ENCODE data around the gene AK3.
"Not testable (repeated sequence)": the region's sequence is repeated elsewhere in the genome, so short reads cannot be mapped to it uniquely, and the experiment has no call there.

Gene AK3

DNA sequence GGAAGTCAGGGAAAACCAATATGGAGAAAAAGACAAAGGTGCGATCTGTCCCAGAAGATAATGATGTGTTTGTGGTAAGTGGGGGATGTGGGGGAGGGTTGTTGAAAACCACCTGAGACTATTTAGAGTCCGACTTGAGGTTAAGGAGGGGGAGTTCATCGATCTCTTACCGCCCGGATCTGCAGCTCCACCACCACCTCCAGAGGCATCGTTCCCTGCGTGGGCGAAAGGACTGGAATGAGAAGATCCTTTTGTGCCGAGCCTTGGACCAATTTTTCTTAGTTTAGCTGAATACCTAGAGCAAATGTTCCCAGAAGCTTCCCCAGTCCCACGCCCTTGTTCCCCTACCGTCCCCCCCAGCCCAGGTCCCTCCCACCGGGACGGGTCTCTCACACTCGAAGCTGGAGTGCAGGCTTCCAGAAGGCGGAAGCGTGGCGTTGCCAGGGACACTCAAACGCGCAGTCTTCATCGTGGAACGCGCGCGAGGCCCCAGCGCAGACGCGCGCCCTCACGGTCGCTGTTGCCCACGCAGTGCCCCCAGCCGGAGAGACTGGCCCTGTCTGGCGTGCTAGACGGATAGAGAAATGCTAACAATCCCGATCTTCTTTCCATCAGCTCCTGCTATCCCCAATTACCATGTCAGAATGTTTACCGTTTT, 74.8 kb downstream of the AK3 start, which contains the start of gene SPATA6L:
Gene SPATA6L, minus strand, starts transcription at position 439 of the 658 bp plus-strand sequence. Its CDS starts 230 bp downstream, at position 209.
- DNase-seq (ENCODE audit: low spot score) = peak; percentile 26

- DNase-seq (ENCODE audit: low spot score) = no peak
Measured at GRCh38 chr9:4665357-4665756, 75.6 kb downstream of the AK3 start.

DNA sequence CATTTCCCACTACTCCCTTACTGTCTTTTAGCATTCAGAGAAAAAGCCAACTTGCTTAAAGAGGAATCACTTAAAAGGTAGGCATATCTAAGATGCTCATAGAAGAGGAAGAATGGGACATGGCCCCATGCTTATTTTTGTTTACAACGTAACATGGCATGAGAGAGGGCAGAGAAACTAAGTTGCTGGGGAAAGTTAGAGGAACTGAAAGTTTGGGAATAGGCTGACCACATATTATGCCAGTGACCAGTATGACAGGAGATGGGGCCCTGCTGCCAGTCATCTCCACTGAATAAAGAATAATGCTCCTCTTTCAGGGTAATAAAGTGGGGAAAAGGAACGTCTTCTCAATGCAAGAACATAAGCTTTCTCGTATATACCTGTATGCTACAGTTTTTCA, 77.0 kb downstream of the AK3 start:
- DNase-seq (ENCODE audit: low spot score) = no peak

DNA sequence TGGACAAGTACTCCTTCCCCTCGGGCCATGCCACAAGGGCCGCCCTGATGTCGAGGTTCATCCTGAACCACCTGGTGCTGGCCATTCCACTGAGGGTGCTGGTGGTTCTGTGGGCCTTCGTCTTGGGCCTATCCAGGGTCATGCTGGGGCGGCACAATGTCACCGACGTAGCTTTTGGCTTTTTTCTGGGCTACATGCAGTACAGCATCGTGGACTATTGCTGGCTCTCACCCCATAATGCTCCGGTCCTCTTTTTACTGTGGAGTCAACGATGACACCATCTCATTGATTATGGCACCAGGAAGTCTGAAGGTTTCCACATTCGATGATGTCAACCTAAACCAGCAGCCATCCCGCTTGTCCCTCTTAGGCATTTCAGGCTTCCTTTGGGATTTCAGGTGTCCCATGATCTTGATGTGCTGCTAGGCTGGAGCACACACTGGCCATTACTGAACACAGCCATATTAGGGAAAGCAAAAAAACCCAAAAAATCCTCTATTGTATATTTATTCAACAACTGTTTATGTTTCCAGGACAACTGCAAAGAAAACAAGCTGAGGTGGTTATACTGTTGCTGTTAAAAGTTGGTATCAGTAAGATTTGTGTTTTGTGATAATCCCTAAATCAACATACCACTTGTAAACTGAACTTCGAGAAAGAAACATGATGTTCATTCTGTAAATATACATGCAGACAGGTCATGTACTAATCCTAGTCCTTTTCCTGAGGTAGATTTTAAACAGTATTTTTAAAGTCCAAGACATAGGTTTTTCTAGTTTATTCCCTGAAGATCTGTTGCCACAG, 77.8 kb downstream of the AK3 start:
- peak; percentile 61 for DNase-seq (ENCODE audit: low spot score)

- DNase-seq (ENCODE audit: low spot score) = peak; percentile 72
Measured at GRCh38 chr9:4662108-4662988, 78.7 kb downstream of the AK3 start, which contains the start of gene PLPP6. TSS of gene PLPP6 (plus strand) at chr9:4662294. CDS start at chr9:4662376, 82 bp downstream.

GRCh38 chr9:4661611-4662010, 79.4 kb downstream of the AK3 start:
- DNase-seq (ENCODE audit: low spot score) = no peak

DNA sequence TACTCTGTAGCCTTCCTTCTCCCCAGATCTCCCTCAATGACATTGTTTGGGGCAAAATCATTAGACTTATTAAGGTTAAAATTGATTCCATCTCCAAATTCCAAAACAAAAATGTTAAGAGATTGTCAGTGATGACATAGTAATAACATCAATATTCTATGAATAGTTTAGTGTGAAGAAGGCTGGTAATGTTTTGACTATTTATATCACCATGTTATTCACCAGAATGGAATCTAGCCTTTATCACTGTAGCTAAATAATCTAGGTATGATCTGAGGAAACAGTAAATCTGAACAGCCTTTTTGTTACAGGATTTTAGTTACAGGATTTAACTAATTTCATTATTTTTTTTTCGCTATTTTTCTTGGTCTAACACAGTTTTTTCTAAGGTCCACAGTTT, 79.8 kb downstream of the AK3 start:
- no peak for DNase-seq (ENCODE audit: low spot score)

GRCh38 chr9:4660665-4661064, 80.3 kb downstream of the AK3 start:
- DNase-seq (ENCODE audit: low spot score) = not testable (repeated sequence)

Data from HuH-7.5 (cell line).